ENCODE data around the gene IDUA. TPM values are rescaled to one million over a fixed set of nuclear protein-coding genes. Genes with fewer than 3 reads are reported as not detected.

IDUA gene
- total and polyA plus RNA-seq, 2 donors (not counting 1 experiment from before 2014, with no cell fraction given): 57.0 to 67.4 TPM

DNA sequence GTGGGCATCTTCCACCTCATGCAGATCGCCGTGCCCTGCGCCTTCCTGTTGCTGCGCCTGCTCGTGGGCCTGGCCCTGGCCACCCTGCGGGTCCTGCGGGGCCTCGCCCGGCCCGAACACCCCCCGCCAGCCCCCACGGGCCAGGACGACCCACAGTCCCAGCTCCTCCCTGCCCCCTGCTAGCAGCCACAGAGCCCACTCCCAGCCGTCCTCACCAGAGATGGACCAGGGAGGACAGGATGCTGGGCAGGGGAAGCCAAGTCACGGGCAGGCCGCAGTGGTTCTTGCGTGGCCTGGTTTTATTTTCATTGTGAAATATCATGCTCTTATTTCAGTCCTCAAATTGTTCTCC, 28.6 kb upstream of the IDUA start:
- WGBS (ENCODE audit: insufficient coverage): 96% methylated on average over 13 of the region's 17 CpGs
- no peak for TF ChIP-seq EZH2 (IDR thresholded peaks at IDR 0.05; ENCODE audit: borderline replicate concordance, insufficient read depth, low read depth, low read length, poor library complexity, severe bottlenecking)
- no peak for TF ChIP-seq CTCF (IDR thresholded peaks at IDR 0.05)
- Histone ChIP-seq H3K4me1 (ENCODE audit: control insufficient read depth in 2 of 2, insufficient read depth in 2 of 2, low read length in 2 of 2) (no peaks in the 10 kb centered on the region), H3K9ac (ENCODE audit: low read length) (no peak overlapping the region), H3K9me3 (ENCODE audit: control extremely low read depth in 1 of 3, control insufficient read depth in 2 of 3, insufficient read depth in 1 of 3, low read length in 2 of 3) (peaks cover 0 to 3% (median 0%) of the 10 kb centered on the region in 3 donors), H3K36me3 (replicated peaks in 1 of 2; ENCODE audit: control extremely low read depth in 1 of 2, control insufficient read depth in 1 of 2, extremely low read depth in 1 of 2, insufficient read depth in 2 of 2, low read length in 1 of 2) (peaks cover 0 to 16% of the 10 kb centered on the region in 2 experiments), H3K79me2 (ENCODE audit: control insufficient read depth, insufficient read depth, low read length) (no peaks in the 10 kb centered on the region), H3K27me3 (replicated peaks in 1 of 4; ENCODE audit: control extremely low read depth in 1 of 4, control insufficient read depth in 3 of 4, insufficient read depth in 4 of 4, low read length in 3 of 4) (no peaks in the 10 kb centered on the region), H3K4me3 (ENCODE audit: control extremely low read depth in 1 of 5, extremely low read depth in 1 of 5, insufficient read depth in 1 of 5, low read depth in 2 of 5, low read length in 4 of 5) (no peak overlapping the region), H2AFZ (ENCODE audit: insufficient read depth, low read depth, low read length, poor library complexity, severe bottlenecking) (no peak overlapping the region), H3K27ac (ENCODE audit: low read length in 2 of 2) (no peak overlapping the region), H3K4me2 (replicated peaks; ENCODE audit: low read depth, low read length, poor library complexity, severe bottlenecking) (no peak overlapping the region), H4K20me1 (ENCODE audit: control insufficient read depth, insufficient read depth, low read length, poor library complexity, severe bottlenecking) (peaks cover 1% of the 10 kb centered on the region)
- POLR2A ChIA-PET: no interaction called here
- H3K4me3 Mint-ChIP-seq: no peak overlapping the region
- no peak for ATAC-seq (ENCODE audit: low read depth)
- no peak for DNase-seq
- H3K4me1 Mint-ChIP-seq: peaks cover 1% of the 10 kb centered on the region
- H3K27ac Mint-ChIP-seq: peak overlapping the region; percentile 20
- CTCF ChIA-PET: no interaction called here
- no peaks in the 10 kb centered on the region for H3K27me3 Mint-ChIP-seq
- intact Hi-C loops (cut with micrococcal nuclease): no loop called here
- no peaks in the 10 kb centered on the region for H3K9me3 Mint-ChIP-seq (ENCODE audit: insufficient read depth)

- H3K9ac ChIP-seq (ENCODE audit: low read length): no peak overlapping the region
- H3K79me2 ChIP-seq (ENCODE audit: control insufficient read depth, insufficient read depth, low read length): no peaks in the 10 kb centered on the region
- H3K4me1 ChIP-seq (ENCODE audit: control insufficient read depth in 2 of 2, insufficient read depth in 2 of 2, low read length in 2 of 2): no peaks in the 10 kb centered on the region
- no peaks in the 10 kb centered on the region for H3K9me3 ChIP-seq (ENCODE audit: control extremely low read depth in 1 of 3, control insufficient read depth in 2 of 3, insufficient read depth in 1 of 3, low read length in 2 of 3)
- ChIA-PET CTCF (interaction anchor here (1.4 kb wide), 1 partner anchor 28 kb away, joined by 3 read pairs; the partner anchor contains the start of gene IDUA), POLR2A (no interaction called here)
- DNase-seq (no peak), ATAC-seq (ENCODE audit: low read depth) (no peak)
- 96% methylated on average over 12 of the region's 17 CpGs for WGBS (ENCODE audit: insufficient coverage)
- no peak overlapping the region for H3K27ac ChIP-seq (ENCODE audit: low read length in 2 of 2)
- no peaks in the 10 kb centered on the region for H3K27me3 Mint-ChIP-seq
- no peaks in the 10 kb centered on the region for H3K9me3 Mint-ChIP-seq (ENCODE audit: insufficient read depth)
- H2AFZ ChIP-seq (ENCODE audit: insufficient read depth, low read depth, low read length, poor library complexity, severe bottlenecking): no peak overlapping the region
- H3K4me3 ChIP-seq (ENCODE audit: control extremely low read depth in 1 of 5, extremely low read depth in 1 of 5, insufficient read depth in 1 of 5, low read depth in 2 of 5, low read length in 4 of 5): no peak overlapping the region
- no peak overlapping the region for H3K4me3 Mint-ChIP-seq
- intact Hi-C loops (cut with micrococcal nuclease): no loop called here
- no peaks in the 10 kb centered on the region for H3K27me3 ChIP-seq (replicated peaks in 1 of 4; ENCODE audit: control extremely low read depth in 1 of 4, control insufficient read depth in 3 of 4, insufficient read depth in 4 of 4, low read length in 3 of 4)
- H3K27ac Mint-ChIP-seq: peak overlapping the region; percentile 20
- H3K36me3 ChIP-seq (replicated peaks in 1 of 2; ENCODE audit: control extremely low read depth in 1 of 2, control insufficient read depth in 1 of 2, extremely low read depth in 1 of 2, insufficient read depth in 2 of 2, low read length in 1 of 2): peaks cover 0 to 15% of the 10 kb centered on the region in 2 experiments
- H3K4me1 Mint-ChIP-seq: peaks cover 1% of the 10 kb centered on the region
- H3K4me2 ChIP-seq (replicated peaks; ENCODE audit: low read depth, low read length, poor library complexity, severe bottlenecking): no peak overlapping the region
- H4K20me1 ChIP-seq (ENCODE audit: control insufficient read depth, insufficient read depth, low read length, poor library complexity, severe bottlenecking): peaks cover 6% of the 10 kb centered on the region
- TF ChIP-seq CTCF (IDR thresholded peaks at IDR 0.05) (no peak), EZH2 (IDR thresholded peaks at IDR 0.05; ENCODE audit: borderline replicate concordance, insufficient read depth, low read depth, low read length, poor library complexity, severe bottlenecking) (no peak)
Measured at GRCh38 chr4:958696-959337, 28.0 kb upstream of the IDUA start.

All from B cell (primary cell).